Activated CD4-positive, alpha-beta T cell treated with anti-CD3 and anti-CD28 coated beads, Interleukin-2, amount 10 ng/mL, durations not matched to agents 7 days and 5 days (primary cell): ENCODE data around the gene PCTP. TPM values are rescaled to one million over a fixed set of nuclear protein-coding genes. Genes with fewer than 3 reads are reported as not detected.

ENCODE experiments used
- CTCF ChIA-PET: fragments of 350-600 bp; sonication (Branson Sonifier 250); formaldehyde crosslinking; loops from one replicate; lab custom pipeline; 2021; ENCODE audit warnings: antibody characterized with exemption; lab: Charles Lee
- POLR2A ChIA-PET: fragments of 350-600 bp; sonication (Branson Sonifier 250); formaldehyde crosslinking; loops from one replicate; lab custom pipeline; 2021; ENCODE audit warnings: antibody characterized with exemption; lab: Charles Lee
- DNase-seq: peaks from one replicate; pipeline ENCODE4 v3.0.0-alpha.2; 2020
- H3K27ac Mint-ChIP-seq: one replicate; pipeline ENCODE4 v1.8.0; 2021; ENCODE audit warnings: mild to moderate bottlenecking, moderate library complexity, mixed read lengths
- H3K27me3 Mint-ChIP-seq: one replicate; pipeline ENCODE4 v1.8.0; 2021; ENCODE audit warnings: mixed read lengths
- H3K36me3 Mint-ChIP-seq: one replicate; pipeline ENCODE4 v1.8.0; 2021; ENCODE audit warnings: low read depth, mixed read lengths
- H3K4me1 Mint-ChIP-seq: one replicate; pipeline ENCODE4 v1.8.0; 2021; ENCODE audit warnings: mixed read lengths
- H3K4me3 Mint-ChIP-seq: one replicate; pipeline ENCODE4 v1.8.0; 2021; ENCODE audit warnings: mild to moderate bottlenecking, moderate library complexity, mixed read lengths
- H3K9me3 Mint-ChIP-seq: one replicate; pipeline ENCODE4 v1.8.0; 2021; ENCODE audit warnings: mixed read lengths
- total RNA-seq, 2 experiments: library from RNA; stranded (reverse); gene quantifications; one replicate each; pipeline ENCODE4 v1.2.3, GENCODE V29; 2021

The PCTP gene
- total RNA-seq, 2 experiments from 2014 or later: 6.5 TPM

DNA sequence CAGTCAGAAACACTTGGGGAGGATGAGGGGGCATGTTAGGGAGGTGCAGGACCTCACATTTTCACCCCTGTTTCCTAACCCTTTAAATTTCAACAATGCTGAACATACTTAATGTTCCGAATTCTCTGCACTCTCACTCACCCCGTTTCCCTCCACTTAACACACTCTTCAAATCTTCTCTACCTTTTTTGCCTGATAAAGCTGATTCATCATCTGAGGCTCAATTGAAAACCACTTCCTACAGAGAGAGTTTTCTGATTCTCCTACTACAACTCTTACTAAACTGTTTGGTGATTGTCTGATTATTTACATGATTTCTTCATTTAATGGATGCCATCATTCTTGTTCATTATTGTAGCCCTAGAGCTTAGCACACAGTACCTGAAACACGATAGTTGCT lies 42.4 kb downstream of the PCTP start:
- CTCF ChIA-PET: no interaction called here
- H3K27me3 Mint-ChIP-seq: peaks cover 11% of the 10 kb centered on the region
- no peak overlapping the region for H3K27ac Mint-ChIP-seq
- no peaks in the 10 kb centered on the region for H3K9me3 Mint-ChIP-seq
- H3K4me1 Mint-ChIP-seq: peaks cover 3% of the 10 kb centered on the region
- DNase-seq: no peak
- POLR2A ChIA-PET: no interaction called here
- no peak overlapping the region for H3K4me3 Mint-ChIP-seq
- no peaks in the 10 kb centered on the region for H3K36me3 Mint-ChIP-seq

DNA sequence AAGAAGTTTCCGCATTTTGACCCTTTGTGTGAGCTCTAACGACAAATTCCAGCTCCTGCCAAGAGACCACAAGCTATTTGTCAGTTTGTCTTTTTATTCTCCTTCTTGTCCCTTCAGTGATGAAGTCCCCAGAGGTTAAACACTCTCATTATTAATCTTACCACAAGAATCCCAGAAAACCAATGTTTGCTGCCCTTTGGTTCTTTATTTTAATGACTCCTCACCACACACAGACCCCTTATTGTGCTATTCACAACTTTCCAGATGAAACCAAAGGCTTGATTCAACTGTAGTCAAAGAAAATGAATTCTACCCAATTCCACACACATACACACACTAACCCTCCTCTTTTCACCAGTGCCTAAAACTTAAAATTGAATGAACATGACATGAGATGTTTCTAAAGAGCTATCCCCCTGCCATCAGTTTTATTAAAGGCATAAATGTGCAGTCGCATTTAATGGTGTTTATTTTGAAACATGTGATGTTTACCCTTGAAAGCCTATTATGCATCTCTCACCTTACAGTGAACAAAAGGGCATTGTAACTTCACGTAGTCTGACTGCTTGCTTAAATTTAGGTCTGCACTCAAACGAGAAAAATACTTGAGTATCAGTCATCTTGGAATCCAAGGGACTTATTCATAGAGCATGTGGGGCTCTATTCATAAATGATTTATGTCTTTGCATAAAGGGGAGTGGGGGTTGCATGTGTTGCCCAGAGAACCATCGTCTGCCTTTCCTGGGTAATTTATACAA lies 44.1 kb downstream of the PCTP start:
- peaks cover 14% of the 10 kb centered on the region for H3K27me3 Mint-ChIP-seq
- H3K9me3 Mint-ChIP-seq: no peaks in the 10 kb centered on the region
- no peak overlapping the region for H3K27ac Mint-ChIP-seq
- H3K4me3 Mint-ChIP-seq: no peak overlapping the region
- DNase-seq: no peak
- no peaks in the 10 kb centered on the region for H3K36me3 Mint-ChIP-seq
- POLR2A ChIA-PET: no interaction called here
- CTCF ChIA-PET: no interaction called here
- peaks cover 3% of the 10 kb centered on the region for H3K4me1 Mint-ChIP-seq

DNA sequence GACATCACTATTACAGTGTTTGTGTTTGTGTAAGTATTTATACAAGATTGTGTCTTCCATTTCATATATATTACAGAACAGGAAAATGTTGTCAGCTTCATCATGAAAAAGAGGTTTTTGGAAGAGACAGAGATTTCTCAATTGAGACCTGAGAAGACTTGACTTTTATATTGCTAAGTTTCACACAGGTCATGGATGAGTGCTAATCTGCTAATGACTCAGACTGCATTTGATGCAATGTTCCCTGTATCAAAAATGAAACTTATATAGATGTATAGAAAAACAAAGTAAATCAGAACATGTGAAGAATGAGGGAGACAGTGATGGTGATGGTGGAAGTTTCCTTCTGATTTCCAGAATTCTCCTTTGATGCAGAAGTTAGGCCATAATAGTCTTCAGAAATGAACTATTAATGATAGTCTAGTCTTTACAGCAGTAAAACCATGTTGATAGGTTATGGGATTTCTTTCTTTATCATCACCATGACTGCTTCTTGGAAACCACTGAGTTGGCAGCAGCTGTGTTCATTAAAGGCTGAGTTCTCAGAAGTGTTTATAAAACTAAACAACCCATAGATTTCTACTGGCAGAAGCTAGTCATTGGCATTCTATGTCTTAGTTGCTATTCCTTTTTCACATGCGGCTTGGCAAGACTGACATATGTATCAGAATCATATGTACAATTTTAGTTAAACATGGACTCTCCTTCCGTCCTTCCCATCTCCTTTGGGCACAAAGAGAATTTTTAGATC lies 56.1 kb downstream of the PCTP start:
- no peak for DNase-seq
- Mint-ChIP-seq H3K27ac (no peak overlapping the region), H3K36me3 (no peaks in the 10 kb centered on the region), H3K4me1 (peaks cover 8% of the 10 kb centered on the region), H3K27me3 (no peaks in the 10 kb centered on the region), H3K4me3 (no peak overlapping the region), H3K9me3 (no peaks in the 10 kb centered on the region)
- CTCF ChIA-PET: no interaction called here
- POLR2A ChIA-PET: no interaction called here

DNA sequence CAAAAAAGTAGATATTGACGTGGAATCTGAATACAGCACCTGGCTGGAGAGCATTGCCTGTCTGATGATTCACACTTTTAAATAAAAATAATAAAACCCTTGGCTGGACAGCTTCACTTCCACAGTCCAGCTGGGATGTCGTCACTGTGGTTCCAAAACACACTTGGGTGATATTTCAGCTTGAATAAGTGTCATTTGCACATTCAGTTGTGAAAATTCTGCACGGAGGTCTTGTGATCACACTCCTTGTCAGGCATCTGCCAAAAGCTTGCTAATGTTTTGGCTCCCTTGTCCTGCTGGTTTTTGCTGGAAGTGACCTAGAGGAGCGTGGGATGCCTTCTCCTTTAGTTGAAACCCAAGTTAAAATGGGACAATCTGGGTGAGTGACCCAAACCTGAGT lies 60.7 kb downstream of the PCTP start:
- Mint-ChIP-seq H3K27me3 (peaks cover 2% of the 10 kb centered on the region), H3K27ac (no peak overlapping the region), H3K9me3 (no peaks in the 10 kb centered on the region), H3K36me3 (no peaks in the 10 kb centered on the region), H3K4me1 (peaks cover 6% of the 10 kb centered on the region), H3K4me3 (no peak overlapping the region)
- POLR2A ChIA-PET: no interaction called here
- CTCF ChIA-PET: no interaction called here
- DNase-seq: no peak

DNA sequence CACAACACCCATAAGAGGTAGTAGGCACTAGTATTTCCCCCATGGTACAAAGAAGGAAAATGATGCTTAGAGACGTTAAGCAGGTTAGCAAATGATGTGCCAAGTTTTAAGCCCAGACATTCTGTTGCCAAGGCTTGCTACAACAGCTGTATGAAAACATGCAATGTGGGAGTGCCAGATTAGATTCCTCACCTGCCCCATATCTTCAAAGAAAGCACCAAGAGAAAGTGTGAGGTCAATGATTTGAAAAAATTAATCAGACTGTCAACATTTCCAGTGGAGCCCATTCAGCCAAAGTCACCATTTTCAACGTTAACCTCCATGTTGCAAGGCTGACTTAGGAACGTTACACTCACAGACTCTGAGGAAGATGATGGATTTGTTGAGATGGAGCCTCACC lies 61.5 kb downstream of the PCTP start:
- H3K9me3 Mint-ChIP-seq: no peaks in the 10 kb centered on the region
- POLR2A ChIA-PET: no interaction called here

DNA sequence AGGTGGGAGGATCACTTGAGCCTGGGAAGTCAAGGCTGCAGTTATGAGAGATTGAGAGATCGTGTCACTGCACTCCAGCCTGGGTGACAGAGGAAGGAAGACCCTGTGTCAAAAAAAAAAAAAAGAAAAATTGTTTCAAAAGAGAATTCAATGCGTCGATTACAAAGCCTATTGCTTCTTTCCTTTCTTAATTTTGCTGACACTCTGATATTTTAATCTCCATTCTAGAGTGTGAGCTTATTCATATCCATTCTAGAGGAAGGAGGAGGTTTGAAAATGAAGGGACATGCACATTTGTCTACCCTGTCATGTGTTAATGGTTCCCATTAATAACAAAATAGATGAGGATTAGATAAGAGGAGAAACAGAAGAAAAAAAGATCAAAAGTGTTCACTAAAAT lies 63.1 kb downstream of the PCTP start:
- ChIA-PET CTCF (interaction anchor here (0.6 kb wide), 1 partner anchor 596 kb away, joined by 3 read pairs; no protein-coding TSS in a partner anchor), POLR2A (no interaction called here)
- no peak overlapping the region for H3K27ac Mint-ChIP-seq
- no peak for DNase-seq
- H3K9me3 Mint-ChIP-seq: peaks cover 3% of the 10 kb centered on the region
- peaks cover 12% of the 10 kb centered on the region for H3K27me3 Mint-ChIP-seq
- no peaks in the 10 kb centered on the region for H3K36me3 Mint-ChIP-seq
- no peak overlapping the region for H3K4me3 Mint-ChIP-seq
- H3K4me1 Mint-ChIP-seq: no peaks in the 10 kb centered on the region

More for the DNA sequence above, 61.5 kb downstream of the PCTP start:
- DNase-seq: no peak
- H3K27ac Mint-ChIP-seq: no peak overlapping the region
- no peaks in the 10 kb centered on the region for H3K36me3 Mint-ChIP-seq
- no peak overlapping the region for H3K4me3 Mint-ChIP-seq
- peaks cover 3% of the 10 kb centered on the region for H3K27me3 Mint-ChIP-seq
- CTCF ChIA-PET: no interaction called here
- peaks cover 1% of the 10 kb centered on the region for H3K4me1 Mint-ChIP-seq

DNA sequence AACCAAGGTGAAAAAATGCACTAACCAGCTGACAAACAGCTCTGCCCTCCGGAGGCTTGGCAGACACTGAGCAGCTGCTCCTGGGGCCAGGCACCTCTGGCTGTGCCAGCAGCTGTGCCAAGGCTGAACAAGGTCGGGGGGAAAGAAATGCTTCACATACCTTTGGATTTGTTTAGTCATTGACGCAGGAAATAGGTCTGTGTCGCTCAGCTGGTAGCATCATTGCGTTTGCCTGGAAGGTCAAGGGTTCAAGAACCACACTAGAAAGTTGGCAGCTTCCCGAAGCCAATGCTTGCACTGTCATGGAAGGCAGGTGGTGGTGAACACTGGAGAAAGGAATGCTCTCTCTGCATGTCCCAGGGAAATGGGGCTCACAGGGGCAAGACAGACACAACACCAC lies 63.5 kb downstream of the PCTP start:
- no peak for DNase-seq
- Mint-ChIP-seq H3K4me3 (no peak overlapping the region), H3K27ac (no peak overlapping the region), H3K4me1 (no peaks in the 10 kb centered on the region), H3K36me3 (no peaks in the 10 kb centered on the region), H3K9me3 (peaks cover 3% of the 10 kb centered on the region), H3K27me3 (peaks cover 12% of the 10 kb centered on the region)
- ChIA-PET POLR2A (no interaction called here), CTCF (interaction anchor here (0.6 kb wide), 1 partner anchor 595 kb away, joined by 3 read pairs; no protein-coding TSS in a partner anchor)

DNA sequence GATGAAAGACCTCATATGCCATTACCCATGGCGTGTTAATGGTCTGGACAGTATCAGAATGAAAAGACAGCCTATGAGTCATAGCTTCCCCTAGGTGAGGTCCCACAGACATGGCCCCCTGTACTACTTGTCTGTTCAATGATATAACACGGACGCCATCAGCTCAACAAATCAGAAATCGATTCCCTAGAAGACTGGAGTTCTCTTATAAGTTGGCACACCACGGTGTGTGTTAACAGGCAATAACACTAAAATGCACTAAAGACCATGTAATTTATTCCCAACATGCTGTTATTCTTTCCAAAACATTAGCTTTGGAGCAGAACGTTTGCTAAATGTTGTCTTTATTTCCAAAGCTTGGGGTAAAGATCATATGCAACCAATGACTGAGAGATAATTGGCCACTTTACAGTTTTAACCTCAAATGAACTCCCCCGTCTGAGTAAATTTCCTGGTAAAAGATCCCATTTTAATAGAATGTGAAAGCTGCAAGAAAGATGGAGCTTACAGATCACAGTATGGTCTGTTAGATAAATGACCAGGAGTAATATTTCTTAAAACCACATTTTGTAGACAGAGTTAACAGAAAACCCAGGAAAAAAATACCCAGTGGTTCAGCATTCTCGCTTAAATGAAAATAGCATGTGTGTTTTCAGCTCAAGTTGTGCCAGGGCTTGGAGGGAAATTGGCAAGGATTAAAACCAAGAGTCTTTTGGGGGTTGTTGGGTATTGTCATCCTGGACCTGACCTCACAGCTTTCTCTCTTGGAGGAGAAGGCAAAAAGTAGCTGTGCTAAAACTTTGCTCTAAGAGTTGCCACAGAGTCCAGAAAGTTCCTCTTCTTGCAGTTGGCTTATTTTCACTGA lies 65.9 kb downstream of the PCTP start:
- Mint-ChIP-seq H3K27me3 (peaks cover 12% of the 10 kb centered on the region), H3K4me1 (no peaks in the 10 kb centered on the region), H3K9me3 (peaks cover 3% of the 10 kb centered on the region), H3K4me3 (no peak overlapping the region), H3K36me3 (no peaks in the 10 kb centered on the region), H3K27ac (no peak overlapping the region)
- DNase-seq: no peak
- POLR2A ChIA-PET: no interaction called here
- CTCF ChIA-PET: interaction anchor here (0.6 to 0.9 kb wide), 2 partner anchors 39 to 900 kb away, joined by 3 read pairs; no protein-coding TSS in a partner anchor

DNA sequence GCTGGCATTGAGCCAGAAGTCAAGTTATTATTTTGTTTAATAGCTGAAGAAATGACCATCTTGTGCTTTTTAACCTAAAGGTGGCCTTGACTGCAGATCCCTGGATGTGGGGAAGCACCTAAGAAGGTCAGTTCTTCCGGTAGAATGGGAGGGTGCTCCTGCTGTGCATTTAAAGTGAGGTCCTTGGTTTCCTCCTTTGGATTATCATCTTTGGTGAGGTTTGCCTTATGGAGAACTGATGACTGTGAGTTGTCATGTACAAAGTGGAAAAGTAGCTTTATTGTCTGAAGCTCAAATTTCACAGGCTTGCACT lies 66.5 kb downstream of the PCTP start:
- no peaks in the 10 kb centered on the region for H3K4me1 Mint-ChIP-seq
- ChIA-PET POLR2A (no interaction called here), CTCF (interaction anchor here (0.6 to 0.9 kb wide), 2 partner anchors 39 to 899 kb away, joined by 3 read pairs; no protein-coding TSS in a partner anchor)
- no peak overlapping the region for H3K27ac Mint-ChIP-seq
- H3K36me3 Mint-ChIP-seq: no peaks in the 10 kb centered on the region
- H3K27me3 Mint-ChIP-seq: peaks cover 14% of the 10 kb centered on the region
- no peak overlapping the region for H3K4me3 Mint-ChIP-seq
- DNase-seq: no peak
- peaks cover 3% of the 10 kb centered on the region for H3K9me3 Mint-ChIP-seq

DNA sequence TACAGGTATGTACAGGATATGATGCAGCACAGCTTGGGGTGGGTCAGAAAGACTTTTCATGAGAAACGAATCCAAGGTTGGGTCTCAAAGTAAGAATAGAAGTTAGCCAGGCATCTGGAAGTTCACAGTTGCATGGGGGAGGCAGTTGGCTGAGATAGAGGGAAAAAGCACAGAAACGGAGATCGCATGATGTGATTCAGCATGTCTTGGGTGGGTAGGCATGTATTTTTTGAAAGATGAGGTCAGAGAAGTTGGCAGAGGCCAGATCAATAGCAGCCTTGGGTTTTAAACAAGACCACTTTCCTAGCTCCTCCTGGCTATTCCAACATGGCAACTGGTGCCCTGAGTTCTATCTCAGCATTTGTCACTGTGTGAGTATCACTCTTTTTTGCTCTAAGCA lies 67.2 kb downstream of the PCTP start:
- peaks cover 3% of the 10 kb centered on the region for H3K9me3 Mint-ChIP-seq
- CTCF ChIA-PET: interaction anchor here (0.9 kb wide), 1 partner anchor 38 kb away, joined by 3 read pairs; no protein-coding TSS in a partner anchor
- H3K27me3 Mint-ChIP-seq: peaks cover 14% of the 10 kb centered on the region
- DNase-seq: no peak
- H3K36me3 Mint-ChIP-seq: no peaks in the 10 kb centered on the region
- no peak overlapping the region for H3K27ac Mint-ChIP-seq
- POLR2A ChIA-PET: no interaction called here
- H3K4me1 Mint-ChIP-seq: no peaks in the 10 kb centered on the region
- H3K4me3 Mint-ChIP-seq: no peak overlapping the region

DNA sequence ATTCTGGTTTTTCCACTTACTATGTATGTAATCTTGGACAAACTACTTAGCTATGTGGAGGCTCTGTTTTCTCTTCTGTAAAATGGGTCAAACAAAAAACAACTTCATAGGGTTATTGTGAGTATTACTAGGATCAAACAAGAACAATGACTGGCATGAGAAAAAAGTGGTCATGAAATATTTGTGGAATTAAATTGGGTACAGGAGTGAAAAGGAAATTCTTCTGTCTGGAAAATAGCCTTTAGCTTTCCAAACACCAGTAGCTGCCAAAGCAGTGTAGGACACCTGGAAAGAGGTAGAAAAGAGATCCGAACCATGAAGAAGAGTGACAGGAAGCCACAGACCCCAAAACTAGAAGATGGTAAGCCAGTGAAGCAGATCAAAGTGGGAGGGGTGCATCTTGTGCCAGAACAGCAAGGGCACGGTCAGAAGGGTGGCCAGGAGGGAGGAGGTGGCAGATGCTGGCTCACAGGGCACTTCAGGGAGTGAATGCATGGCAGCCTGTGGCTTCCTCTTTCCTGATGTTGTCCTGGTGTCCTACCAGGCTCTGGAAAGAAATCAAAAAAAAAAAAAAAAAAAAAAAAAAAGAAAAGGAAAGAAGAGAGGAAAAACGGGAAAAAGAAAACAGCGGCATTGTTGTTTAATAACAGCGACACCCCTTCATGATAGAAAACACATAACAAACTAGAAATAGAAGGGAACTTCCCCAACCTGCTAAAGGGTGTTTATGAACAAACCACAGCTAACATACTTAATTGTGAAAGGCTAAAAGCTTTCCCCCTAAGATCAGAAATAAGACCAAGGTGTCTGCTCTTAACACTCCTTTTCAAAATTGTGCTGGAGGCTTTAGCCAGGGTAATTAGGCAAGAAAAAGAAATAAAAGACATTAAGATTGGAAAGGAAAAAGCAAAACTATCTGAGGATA lies 67.9 kb downstream of the PCTP start:
- H3K4me3 Mint-ChIP-seq: no peak overlapping the region
- no peaks in the 10 kb centered on the region for H3K36me3 Mint-ChIP-seq
- no peak overlapping the region for H3K27ac Mint-ChIP-seq
- peaks cover 14% of the 10 kb centered on the region for H3K27me3 Mint-ChIP-seq
- no peaks in the 10 kb centered on the region for H3K4me1 Mint-ChIP-seq
- ChIA-PET POLR2A (no interaction called here), CTCF (interaction anchor here (0.7 kb wide), 1 partner anchor 14 kb away, joined by 3 read pairs; no protein-coding TSS in a partner anchor)
- no peak for DNase-seq
- H3K9me3 Mint-ChIP-seq: peaks cover 3% of the 10 kb centered on the region

DNA sequence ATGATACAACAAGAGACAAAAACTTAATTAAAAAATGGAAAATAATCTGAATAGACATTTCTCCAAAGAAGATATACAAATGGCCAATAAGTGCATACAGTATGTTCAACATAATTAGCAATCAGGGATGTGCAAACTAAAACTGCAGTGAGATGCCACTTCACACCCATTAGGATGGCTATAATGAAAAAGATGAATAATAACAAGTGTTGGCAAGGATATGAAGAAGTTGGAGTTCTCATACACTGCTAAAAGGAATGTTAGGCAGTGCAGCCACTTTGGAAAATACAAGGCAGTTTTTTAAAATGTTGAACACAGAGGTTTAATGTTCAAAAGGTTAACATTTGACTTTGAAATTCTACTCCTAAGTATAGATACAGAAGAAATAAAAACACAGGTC lies 69.8 kb downstream of the PCTP start:
- Mint-ChIP-seq H3K9me3 (peaks cover 3% of the 10 kb centered on the region), H3K4me1 (no peaks in the 10 kb centered on the region), H3K27ac (no peak overlapping the region), H3K36me3 (no peaks in the 10 kb centered on the region), H3K4me3 (no peak overlapping the region), H3K27me3 (peaks cover 14% of the 10 kb centered on the region)
- no peak for DNase-seq
- ChIA-PET POLR2A (no interaction called here), CTCF (no interaction called here)
